HG03378 (cell line): ENCODE data around the gene TECRL.

Experiments used
- ATAC-seq: cut with Tn5 transposase; IDR thresholded peaks from one replicate; pipeline ENCODE4 v1.9.1; 2021; ENCODE audit warnings: mild to moderate bottlenecking, moderate library complexity; ENCODE audit not compliant: unreplicated experiment

TECRL gene, protein sequence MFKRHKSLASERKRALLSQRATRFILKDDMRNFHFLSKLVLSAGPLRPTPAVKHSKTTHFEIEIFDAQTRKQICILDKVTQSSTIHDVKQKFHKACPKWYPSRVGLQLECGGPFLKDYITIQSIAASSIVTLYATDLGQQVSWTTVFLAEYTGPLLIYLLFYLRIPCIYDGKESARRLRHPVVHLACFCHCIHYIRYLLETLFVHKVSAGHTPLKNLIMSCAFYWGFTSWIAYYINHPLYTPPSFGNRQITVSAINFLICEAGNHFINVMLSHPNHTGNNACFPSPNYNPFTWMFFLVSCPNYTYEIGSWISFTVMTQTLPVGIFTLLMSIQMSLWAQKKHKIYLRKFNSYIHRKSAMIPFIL

DNA sequence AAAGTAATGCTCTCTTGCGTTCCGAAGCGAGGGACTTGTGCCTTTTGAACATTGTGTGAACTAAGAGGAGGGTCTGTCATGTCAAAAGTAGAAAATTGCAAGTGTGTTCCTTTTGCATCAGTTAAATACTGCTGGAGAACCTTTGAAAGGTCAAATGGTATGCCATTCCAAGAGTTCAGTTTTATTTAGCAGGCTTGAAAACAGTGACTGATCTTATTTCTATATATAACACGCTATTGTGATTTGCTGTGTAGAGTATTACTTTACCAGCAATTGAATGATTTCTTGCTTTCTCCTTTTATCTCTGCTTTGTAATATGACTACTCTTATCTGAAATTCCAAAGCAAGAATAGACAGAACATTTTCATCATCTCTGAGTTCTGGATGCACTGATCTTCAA, at the start of gene TECRL:
TECRL (minus strand) TSS at position 151 of the 400 bp plus-strand sequence; CDS start at position 52, 99 bp downstream.
- no peak for ATAC-seq

DNA sequence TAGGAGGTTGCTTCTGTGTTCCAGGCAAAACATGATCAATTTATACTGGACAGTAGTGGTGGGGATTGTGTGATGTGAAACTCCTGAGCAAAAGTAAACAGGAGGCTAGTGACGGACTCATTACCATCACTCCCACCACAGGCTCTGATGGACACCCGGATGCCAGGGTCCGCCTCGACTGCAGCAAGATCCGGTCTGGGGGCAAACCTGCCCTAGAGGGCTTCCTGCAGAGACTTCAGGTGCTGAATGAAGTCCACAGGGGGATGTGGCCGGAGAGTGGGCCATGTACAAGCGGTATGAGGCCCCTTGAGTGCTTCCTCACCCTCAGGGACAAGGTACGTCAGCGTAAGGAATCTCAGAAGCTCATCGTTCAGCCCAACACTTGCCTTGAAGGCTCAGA, 23.4 kb upstream of the TECRL start:
- ATAC-seq, result no peak

DNA sequence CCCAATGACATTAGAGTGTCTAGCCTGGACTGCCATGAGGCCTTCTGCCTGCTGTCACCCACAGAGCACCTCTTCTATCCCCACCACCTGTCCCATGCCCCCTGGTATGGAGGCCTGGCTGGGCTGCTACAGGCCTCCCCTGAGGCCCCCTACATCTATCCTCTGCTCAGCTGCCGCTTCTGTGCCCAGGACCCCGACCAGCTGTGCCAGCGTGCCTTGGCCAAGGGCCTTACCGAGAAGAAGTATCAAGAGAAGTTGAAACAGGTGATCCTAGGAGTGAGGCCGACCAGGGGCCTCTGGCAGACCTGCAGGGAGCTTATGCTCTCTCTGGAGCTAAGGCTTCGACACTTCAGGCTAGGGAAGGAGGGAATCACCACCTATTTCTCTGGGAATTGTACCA, 21.7 kb upstream of the TECRL start:
- ATAC-seq, result no peak

DNA sequence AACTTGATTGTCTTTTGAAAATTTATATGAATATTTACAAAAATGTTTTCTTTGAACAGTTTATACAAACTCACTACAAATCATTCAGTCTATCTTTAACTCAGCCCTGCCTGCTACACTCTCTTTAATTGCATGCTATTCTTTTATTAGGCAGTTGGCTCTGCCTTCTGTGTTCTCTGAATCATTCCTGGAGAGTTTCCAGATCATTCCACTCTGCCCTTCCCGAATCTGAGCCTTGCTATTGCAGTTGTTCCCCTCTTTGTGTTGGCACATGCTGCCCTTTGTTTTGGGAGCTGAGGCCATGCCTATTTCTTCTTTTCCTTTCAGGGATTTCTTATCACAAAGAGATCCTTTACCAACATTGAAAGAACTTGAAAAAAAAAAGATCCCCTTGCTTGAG, 8.7 kb upstream of the TECRL start:
- no peak for ATAC-seq

DNA sequence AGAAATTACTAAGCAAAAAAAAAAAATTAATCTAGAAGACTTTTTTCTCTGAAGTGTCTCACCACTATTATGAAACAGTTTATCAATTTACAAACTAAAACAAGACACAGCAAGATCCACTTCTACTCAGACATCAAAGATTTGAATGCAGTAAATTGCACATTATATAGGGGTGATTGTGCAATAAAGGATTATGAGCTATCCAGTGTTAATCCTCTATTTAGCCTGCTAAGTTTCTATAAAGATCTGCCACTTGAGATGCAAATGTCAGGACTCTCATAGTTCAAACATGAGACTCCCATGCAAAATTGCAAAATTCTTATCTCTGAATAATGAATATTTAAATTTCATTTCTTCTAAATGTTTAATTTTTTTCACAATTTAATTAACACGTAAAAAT, 2.2 kb downstream of the TECRL start:
- no peak for ATAC-seq

DNA sequence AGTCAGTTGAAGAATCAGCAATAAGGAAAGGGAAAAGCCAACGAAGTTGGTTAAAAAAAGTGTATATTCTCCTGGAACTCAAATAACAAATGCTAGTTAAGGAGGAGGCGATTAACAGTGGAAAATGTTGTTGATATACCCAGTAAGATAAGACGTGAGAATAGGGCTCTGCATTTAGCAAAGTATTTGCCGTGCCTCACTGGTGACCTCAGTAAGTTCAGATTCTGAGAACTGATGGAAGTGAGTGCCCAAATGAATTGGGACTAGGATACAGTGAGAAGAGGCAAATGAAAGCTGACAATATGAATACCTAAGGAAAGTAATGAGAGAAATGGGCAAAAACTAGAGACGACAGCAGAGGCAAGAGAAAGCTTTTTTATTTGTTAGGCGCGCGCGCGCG, 3.5 kb downstream of the TECRL start:
- no peak for ATAC-seq

DNA sequence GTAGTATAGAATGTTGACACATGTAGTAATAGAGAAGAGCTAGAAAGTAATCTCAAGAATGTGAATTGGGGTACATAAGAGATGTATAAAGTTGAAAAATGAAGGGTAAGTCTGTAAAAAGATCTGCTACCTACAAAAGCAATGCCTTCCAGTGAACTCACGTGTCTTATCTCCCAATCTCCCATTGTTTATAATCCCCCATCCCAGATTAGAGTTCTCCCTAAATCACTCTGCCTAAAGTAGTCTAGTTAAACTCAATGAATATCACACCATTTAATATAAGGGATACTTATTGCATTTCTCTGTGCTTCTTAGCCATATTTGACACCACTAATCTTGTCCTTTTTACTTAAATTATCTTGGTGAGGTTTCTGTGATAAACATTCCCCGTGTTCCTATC, 6.6 kb downstream of the TECRL start:
- no peak for ATAC-seq

DNA sequence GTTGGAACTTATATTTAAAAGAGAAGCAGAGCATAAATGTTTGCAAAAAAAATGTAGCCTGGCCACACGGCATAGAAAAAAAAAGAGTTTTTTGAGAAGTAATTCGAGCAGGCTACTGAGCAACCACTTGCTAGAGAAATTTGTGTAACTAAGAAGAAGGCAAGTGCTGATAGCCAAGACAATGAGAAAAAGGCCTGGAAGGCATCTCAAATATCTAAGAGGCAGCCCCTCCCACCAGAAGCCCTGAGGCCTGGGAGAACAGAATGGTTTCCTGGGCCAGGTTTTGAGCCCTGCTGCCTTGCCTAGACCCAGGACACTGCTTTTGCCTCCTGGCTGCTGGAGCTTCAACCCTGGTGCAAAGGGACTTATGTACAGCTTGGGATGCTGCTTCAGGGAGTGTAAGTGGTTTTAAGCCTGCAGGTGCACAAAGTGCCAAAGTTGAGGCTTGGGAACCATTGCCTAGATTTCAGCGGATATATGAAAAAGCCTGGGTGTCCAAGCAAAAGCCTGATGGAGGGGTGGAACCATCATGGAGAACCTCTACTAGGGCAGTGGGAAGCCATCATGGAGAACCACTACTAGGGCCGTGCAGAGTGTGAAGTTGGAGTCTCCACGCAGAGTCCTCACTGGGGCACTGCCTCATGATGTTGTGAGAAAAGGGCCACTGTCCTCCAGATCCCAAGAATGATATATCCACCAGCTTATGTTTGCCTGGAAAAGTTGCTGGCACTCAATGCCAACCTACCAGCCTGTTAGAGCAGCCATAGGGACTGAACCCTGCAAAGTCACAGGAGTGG, 9.7 kb downstream of the TECRL start:
- no peak for ATAC-seq

DNA sequence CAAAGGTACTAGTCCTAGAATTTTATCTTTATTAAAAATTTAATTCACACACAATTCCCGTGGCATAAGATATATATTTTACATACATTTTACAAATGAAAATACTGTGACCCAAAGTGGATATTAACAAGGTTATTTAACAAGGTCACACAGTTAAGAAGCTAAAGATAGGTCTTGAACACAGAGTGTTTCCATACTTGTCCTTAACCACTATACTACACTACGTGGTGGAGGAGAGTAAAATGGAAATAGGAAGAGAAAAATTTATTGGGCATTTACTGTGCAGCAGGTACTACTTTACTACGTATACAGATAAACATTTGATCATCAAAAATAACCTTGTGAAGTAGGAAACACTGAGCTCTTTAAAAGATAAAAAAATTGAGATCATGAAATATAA, 14.8 kb downstream of the TECRL start:
- no peak for ATAC-seq

DNA sequence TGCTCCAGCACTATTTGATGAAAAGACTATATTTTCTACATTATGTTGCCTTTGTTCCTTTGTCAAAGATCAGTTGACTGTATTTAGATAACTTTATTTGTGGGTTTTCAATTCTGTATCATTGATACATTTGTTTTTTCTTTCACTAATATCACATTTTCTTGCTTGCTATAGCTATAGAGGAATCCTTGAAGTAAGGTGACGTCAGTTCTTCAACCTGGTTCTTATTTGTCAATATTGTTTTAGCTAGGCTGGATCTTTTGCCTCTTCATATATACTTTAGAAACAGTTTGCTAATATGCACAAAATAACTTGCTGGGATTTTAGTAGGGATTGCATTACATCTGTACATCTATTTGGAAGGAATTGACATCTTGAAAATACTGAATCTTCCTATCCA, 21.0 kb downstream of the TECRL start:
- ATAC-seq, result no peak

DNA sequence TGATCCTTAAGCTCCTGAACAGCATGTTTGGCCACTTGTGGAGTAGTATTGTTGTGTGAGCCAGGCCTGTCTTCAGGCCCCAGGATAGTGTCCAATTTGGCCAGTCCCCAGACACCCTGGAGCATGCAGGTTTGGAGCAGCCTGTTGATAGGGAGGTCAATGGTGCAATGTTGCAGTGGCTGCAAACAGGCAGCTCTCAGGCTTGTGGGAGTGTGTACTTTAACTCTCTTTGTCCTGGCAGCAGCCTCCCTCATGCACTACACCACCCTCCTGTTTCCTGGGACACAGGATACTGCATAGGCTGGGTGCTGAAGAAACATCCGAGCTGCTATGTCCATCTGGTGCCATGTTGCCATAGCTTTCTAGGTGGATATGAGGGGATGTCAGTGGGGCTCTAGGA, 24.0 kb downstream of the TECRL start:
- no peak for ATAC-seq

DNA sequence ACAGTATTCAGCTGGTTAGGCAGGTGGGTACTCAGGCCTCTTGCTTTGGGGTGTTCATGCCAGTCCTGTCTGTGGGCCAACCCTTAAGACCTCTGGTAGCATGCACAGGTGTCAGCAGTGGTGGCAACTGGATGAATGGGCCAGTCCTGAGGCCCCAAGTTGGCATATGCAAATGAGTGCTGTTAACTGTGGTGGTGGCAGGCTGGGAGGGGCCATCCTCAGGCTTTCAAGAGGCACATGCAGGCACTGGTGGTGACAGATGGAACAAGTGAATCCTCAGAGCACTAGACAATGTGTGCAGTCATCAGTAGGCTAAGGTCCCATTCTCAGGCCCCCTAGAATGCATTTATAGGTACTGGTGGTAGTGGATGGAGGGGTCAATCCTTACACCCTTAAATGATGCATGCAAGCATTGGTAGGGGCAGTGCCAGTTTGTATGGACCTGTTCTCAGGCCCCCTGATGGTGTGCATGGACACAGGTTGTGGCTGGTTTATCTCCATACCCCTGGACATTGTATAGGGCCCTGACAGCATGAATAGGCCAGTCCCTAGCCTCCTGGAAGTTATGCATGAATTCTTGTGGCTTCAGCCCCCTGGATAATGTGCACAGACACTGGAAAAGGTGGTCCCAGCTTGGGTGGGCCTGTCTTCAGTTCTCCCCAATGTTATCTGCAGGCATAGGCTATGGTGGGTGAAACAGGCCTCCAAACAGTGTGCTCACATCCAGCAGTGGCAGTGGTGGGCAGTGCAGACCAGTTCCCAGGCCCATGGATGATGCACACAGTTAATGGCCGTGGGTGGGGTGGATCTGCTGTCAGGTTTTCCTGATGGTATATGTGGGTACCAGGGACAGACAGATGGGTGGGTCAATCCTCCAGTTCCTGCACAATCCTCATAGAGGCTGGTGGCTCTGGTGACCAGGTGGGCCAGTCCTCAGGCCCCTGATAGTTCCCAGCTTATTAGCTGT, 24.7 kb downstream of the TECRL start:
- no peak for ATAC-seq

DNA sequence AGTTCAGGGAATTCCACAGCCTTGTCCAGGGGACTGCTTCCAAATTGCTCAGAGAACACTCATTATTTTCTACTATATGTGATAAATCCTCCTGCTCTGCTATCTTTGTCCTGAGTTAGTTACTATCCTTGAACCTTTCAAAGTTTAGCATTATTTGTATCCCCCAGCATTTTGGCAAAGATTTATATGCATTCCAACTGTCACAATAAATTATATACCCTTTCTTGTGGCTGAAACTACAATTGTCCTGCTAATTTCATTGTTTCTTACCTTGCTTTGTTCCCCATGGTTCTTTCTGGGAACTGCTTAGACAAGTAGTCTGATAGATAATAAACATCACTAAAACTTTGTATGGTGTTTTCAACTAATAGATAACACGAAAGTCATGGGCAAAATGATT, 40.5 kb downstream of the TECRL start:
- ATAC-seq, result no peak

DNA sequence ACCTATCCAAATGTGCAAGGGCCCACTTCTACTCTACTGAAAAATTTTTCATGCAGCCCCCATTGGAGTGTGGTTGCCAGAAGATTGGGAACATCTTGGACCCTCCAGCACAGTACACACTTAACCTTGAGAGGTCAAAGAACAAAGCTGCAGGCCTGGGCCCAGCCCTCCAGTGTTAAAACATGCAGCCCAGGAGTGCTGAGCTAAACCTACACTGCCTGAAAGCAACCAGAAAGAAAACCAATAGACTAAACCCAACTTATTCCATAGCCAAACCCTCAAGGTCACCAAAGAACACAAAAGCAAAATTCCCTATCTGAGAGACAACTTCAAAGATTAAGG, 47.9 kb downstream of the TECRL start:
- no peak for ATAC-seq

DNA sequence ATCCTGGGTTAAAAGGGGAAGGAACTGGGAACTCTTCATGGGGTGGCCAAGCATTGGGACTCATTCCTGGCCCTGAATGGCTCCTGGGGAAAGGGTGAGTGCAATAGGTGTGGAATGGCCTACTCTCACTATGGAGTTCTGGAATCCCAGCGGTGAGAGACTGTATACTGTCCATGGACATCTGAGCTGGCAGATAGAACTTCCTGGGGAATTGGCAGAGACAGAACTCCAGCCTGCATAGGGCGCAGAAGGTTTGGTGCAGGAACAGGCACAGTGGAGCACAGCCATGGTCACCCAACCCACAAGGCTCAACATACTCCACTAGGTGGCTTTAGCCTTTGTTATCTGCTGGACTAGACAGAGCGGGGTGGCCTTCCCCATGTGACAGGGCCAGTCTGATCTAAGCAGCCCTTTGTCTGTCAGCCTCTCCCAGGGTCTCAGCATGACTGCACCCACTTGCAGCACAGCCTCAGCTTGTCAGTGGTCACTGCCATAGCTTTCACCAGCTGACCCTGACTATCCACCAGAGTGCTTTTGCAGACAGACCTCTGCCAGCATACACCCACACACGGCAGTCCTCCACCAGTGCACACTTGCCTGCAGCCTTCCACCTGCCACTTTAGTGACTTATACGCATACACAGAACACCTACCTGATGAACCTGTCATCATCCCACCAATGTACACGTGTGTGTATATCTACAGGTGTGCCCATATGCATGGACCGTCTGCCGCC, 48.4 kb downstream of the TECRL start:
- no peak for ATAC-seq

DNA sequence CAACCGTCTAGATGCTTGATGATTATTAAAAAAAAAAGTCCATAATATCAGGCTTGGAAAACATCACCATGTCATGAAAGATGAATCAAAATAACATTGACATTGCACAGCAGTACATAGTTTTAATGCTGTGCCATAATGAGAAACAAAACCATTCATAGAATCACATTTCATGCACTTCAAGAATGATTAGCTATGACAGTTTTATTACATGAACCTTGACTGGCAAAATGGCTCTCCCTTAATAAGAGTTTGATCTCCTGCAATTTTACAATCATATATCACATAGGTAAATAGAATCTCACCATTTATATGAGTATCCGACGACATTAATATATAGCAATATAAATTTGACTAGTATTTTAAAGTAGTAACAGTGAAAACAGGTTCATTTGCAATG, 49.8 kb downstream of the TECRL start:
- ATAC-seq, result no peak

DNA sequence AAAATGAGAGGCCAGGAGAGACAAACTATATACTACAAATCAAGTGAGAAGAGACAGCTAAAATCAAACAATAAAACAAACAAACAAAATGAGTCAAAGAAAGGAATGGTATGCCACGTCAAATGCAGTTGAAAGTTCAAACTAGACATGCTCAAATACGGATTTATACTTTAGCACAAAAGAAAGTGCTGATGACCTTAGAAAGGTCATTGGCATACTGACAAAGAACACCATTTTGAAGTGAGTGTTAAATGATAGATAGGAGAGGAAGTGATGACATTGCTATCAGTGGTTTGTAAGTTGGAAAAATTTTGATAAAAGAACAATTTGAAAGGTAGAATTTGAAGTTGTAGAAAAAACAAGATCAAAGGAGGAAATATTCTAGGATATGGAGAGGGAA, 55.3 kb downstream of the TECRL start:
- no peak for ATAC-seq

DNA sequence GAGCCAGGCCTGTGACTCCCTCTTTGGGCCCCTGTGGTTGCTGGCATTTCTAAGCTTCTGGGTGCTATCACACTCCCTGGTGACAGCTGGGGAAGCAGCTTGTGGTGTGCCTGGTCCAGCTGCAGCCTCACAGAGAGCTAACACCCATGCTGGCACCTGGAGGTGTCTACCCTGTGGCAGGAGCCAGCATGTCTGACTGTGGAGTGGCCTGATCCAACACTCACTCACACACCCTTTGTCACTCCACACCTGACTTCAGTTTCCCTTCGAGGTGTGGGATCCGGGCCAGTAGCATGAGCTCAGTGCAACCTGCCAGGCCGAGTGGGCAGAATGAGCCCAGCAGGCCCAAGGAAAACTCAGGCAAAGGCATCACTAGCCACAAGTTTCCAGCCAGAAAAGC, 67.5 kb downstream of the TECRL start:
- no peak for ATAC-seq

DNA sequence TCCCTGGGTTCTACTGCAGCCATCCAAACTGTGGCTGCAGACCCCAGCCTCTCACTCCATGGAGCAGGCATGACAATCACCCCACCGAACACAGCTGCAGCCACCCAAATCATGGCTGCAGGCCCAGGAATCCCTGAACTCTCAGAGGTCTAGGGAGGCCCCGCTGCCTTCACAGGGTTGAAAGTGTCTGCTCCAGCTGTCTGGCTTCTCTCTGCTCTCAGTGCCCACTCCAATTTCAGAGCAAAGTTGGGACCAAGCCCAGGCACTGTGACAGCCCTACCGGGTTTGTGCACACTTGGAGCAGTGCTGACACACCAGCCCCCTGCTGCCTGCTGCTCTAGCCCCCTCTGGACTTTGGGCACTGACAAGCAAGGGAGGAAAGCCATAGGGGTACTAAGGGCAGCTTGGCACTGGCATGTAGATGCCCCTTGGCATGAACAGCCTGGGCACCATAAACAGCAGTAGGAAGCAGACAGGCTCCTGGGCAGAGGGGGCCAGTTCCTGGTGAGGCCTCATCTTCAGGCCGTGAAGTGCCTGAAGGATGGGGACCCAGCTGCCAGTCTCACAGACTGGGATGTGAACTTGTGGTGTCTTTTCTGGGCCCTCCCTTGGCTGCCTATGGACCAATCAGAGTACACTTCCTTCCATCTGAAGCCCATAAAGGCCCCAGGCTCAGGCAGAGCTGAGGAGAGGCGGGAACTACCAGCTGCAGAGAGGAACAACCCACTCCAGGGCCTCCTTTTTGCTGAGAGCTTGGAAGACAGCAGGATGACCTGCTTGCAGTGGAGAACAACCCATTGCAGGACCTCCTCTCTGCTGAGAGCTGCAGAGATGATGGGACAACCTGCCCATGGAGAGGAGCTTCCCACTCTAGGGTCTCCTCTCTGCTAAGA, 68.8 kb downstream of the TECRL start:
- no peak for ATAC-seq

DNA sequence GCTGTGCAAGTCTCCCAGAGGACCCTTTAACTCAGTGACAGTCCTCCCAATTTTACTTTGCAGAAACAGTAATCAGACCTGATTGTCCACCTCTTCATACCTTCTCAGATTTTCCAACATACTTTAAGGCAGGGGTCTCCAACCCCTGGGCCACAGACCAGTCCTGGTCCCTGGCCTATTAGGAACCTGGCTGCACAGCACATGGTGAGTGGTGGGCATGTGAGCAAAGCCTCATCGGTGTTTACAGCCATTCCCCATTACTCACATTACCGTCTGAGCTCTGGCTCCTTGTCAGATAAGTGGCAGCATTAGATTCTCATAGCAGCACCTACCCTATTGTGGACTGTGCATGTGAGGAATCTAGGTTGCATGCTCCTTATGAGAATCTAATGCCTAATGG, 74.3 kb downstream of the TECRL start:
- ATAC-seq, result no peak
